Suprapubic skin (tissue), 3 donors: ENCODE results near the gene HDAC2.

ENCODE experiments used
- CTCF ChIP-seq, 2 donors: fragments of 200-600 bp in 1 of 2; fragments of 450-650 bp in 1 of 2; sonication (generic) in 1 of 2; IDR thresholded peaks; one replicate each; pipeline ENCODE4 v1.5.1; 2016 to 2019; ENCODE audit warnings: antibody characterized with exemption in 2 of 2, mild to moderate bottlenecking in 1 of 2, moderate library complexity in 1 of 2
- EP300 ChIP-seq: sonication (generic); formaldehyde crosslinking; IDR thresholded peaks from one replicate; pipeline ENCODE4 v1.6.1; 2017; ENCODE audit warnings: antibody characterized with exemption
- POLR2A ChIP-seq, 2 donors: fragments of 450-650 bp; IDR thresholded peaks; one replicate each; pipeline ENCODE4 v1.6.1; 2017; ENCODE audit warnings: antibody characterized with exemption in 2 of 2, mild to moderate bottlenecking in 2 of 2, moderate library complexity in 2 of 2

GRCh38 chr6:113969888-113970804 lies 802 bp downstream of the HDAC2 start:
- TF ChIP-seq CTCF (IDR thresholded peaks at IDR 0.05) (no peak), POLR2A (IDR thresholded peaks at IDR 0.05) (no peak), EP300 (no peak)
